IMR-90 (cell line): Measurements from ENCODE around the gene AXL. TPM values are rescaled to one million over a fixed set of nuclear protein-coding genes. Genes with fewer than 3 reads are reported as not detected.

ENCODE experiments used
- ATAC-seq: fragments of 200-7000 bp; cut with Tn5 transposase; 2 replicates; pipeline ENCODE4 v1.9.1; 2020; ENCODE audit warnings: low read depth, mild to moderate bottlenecking, moderate library complexity
- BruUV-seq: library from RNA; stranded (reverse); fragments of 400-500 nt; replicated peaks from 2 replicates; lab custom pipeline; 2021; lab: Mats Ljungman, UMichigan
- CTCF ChIA-PET: fragments of 300-600 bp; formaldehyde crosslinking; extraction: SDS; loops from one replicate; lab custom pipeline; 2021; ENCODE audit warnings: antibody characterized with exemption; lab: Yijun Ruan, JAX
- POLR2A ChIA-PET: fragments of 300-600 bp; sonication (Branson Sonifier 250); formaldehyde crosslinking; loops from one replicate; lab custom pipeline; 2022; ENCODE audit warnings: antibody characterized with exemption; ENCODE audit not compliant: unreplicated experiment; lab: Charles Lee
- DNase-seq: peaks from one replicate; pipeline ENCODE4 v3.0.0; 2013
- H2AFZ ChIP-seq: replicated peaks from 2 replicates; pipeline ENCODE3; 2013; ENCODE audit warnings: low read length, mild to moderate bottlenecking; ENCODE audit not compliant: poor library complexity
- H2AK5ac ChIP-seq: 2 replicates; pipeline ENCODE4 v1.6.1; 2013; ENCODE audit warnings: low read depth, low read length, inconsistent platforms
- H2AK9ac ChIP-seq: replicated peaks from 2 replicates; pipeline ENCODE3; 2013; ENCODE audit warnings: mild to moderate bottlenecking, low read depth, low read length, moderate library complexity; ENCODE audit not compliant: poor library complexity
- H2BK120ac ChIP-seq: 2 replicates; pipeline ENCODE4 v1.6.1; 2013; ENCODE audit warnings: low read depth, low read length, inconsistent platforms
- H2BK15ac ChIP-seq: 3 replicates; pipeline ENCODE4 v1.6.1; 2013; ENCODE audit warnings: low read depth, low read length, inconsistent platforms
- H2BK20ac ChIP-seq: 2 replicates; pipeline ENCODE4 v1.6.1; 2013; ENCODE audit warnings: low read depth, mild to moderate bottlenecking, inconsistent platforms, low read length, moderate library complexity
- H2BK5ac ChIP-seq: 2 replicates; pipeline ENCODE4 v1.6.1; 2013; ENCODE audit warnings: mild to moderate bottlenecking, low read depth, low read length, inconsistent platforms; ENCODE audit not compliant: poor library complexity, severe bottlenecking
- H3K14ac ChIP-seq: replicated peaks from 2 replicates; pipeline ENCODE4 v1.6.1; 2013; ENCODE audit warnings: low read depth, low read length, inconsistent platforms
- H3K18ac ChIP-seq: 2 replicates; pipeline ENCODE4 v1.6.1; 2013; ENCODE audit warnings: low read depth, low read length, control low read depth
- H3K23ac ChIP-seq: 2 replicates; pipeline ENCODE4 v1.6.1; 2013; ENCODE audit warnings: low read depth, low read length, inconsistent platforms
- H3K27ac ChIP-seq: 2 replicates; pipeline ENCODE4 v1.5.1; 2013; ENCODE audit warnings: mild to moderate bottlenecking, control low read depth, low read length; ENCODE audit not compliant: insufficient read depth
- H3K27me3 ChIP-seq: 2 replicates; pipeline ENCODE4 v1.6.1; 2013; ENCODE audit warnings: low read length; ENCODE audit not compliant: control insufficient read depth, insufficient read depth
- H3K36me3 ChIP-seq: 2 replicates; pipeline ENCODE4 v1.6.1; 2013; ENCODE audit warnings: low read length, mixed read lengths; ENCODE audit not compliant: control insufficient read depth, insufficient read depth
- H3K4ac ChIP-seq: 2 replicates; pipeline ENCODE4 v1.6.1; 2013; ENCODE audit warnings: low read depth, low read length, inconsistent platforms
- H3K4me1 ChIP-seq: 2 replicates; pipeline ENCODE4 v1.6.1; 2013; ENCODE audit warnings: low read length, mixed read lengths; ENCODE audit not compliant: control insufficient read depth, insufficient read depth
- H3K4me2 ChIP-seq: 2 replicates; pipeline ENCODE4 v1.6.1; 2013; ENCODE audit warnings: low read depth, mild to moderate bottlenecking, control low read depth, low read length, moderate library complexity
- H3K4me3 ChIP-seq: 2 replicates; pipeline ENCODE4 v1.5.1; 2013; ENCODE audit warnings: low read depth, mild to moderate bottlenecking, control low read depth, low read length, moderate library complexity; ENCODE audit not compliant: insufficient read depth
- H3K56ac ChIP-seq: 2 replicates; pipeline ENCODE4 v1.6.1; 2013; ENCODE audit warnings: low read length, inconsistent platforms; ENCODE audit not compliant: insufficient read depth; ENCODE audit errors: extremely low read depth
- H3K79me1 ChIP-seq, 2 experiments: 2 replicates each; pipeline ENCODE4 v1.6.1; 2013; ENCODE audit warnings: low read length in 2 of 2, inconsistent platforms in 1 of 2, low read depth in 1 of 2
- H3K9ac ChIP-seq: 2 replicates; pipeline ENCODE4 v1.6.1; 2013; ENCODE audit warnings: low read depth, low read length, control low read depth
- H3K9me1 ChIP-seq: 2 replicates; pipeline ENCODE4 v1.6.1; 2013; ENCODE audit warnings: low read length, inconsistent platforms; ENCODE audit not compliant: insufficient read depth
- H3K9me3 ChIP-seq: 2 replicates; pipeline ENCODE4 v1.6.1; 2013; ENCODE audit warnings: low read length; ENCODE audit not compliant: control insufficient read depth, insufficient read depth
- H4K20me1 ChIP-seq: 2 replicates; pipeline ENCODE4 v1.6.1; 2013; ENCODE audit warnings: low read length, inconsistent platforms; ENCODE audit not compliant: insufficient read depth
- H4K5ac ChIP-seq: 2 replicates; pipeline ENCODE4 v1.6.1; 2013; ENCODE audit warnings: mild to moderate bottlenecking, low read depth, low read length, control low read depth
- H4K8ac ChIP-seq, 2 experiments: 2 replicates each; pipeline ENCODE4 v1.6.1; 2013; ENCODE audit warnings: low read depth in 2 of 2, low read length in 2 of 2, control low read depth in 1 of 2, inconsistent platforms in 1 of 2
- H4K91ac ChIP-seq: 2 replicates; pipeline ENCODE4 v1.6.1; 2013; ENCODE audit warnings: low read depth, low read length, inconsistent platforms; ENCODE audit not compliant: insufficient read depth
- WGBS, 2 experiments: methylation state at CpG; one replicate each; pipeline versions ENCODE4 v1.1.5 to v1.1.7; 2013; ENCODE audit warnings: missing lambda C conversion rate in 2 of 2; ENCODE audit not compliant: insufficient read length in 1 of 2; ENCODE audit errors: extremely low coverage in 2 of 2; 5-methylcytosine and 5-hydroxymethylcytosine counted together
- dilution Hi-C: fragments of 300-500 bp; cut with HindIII; formaldehyde crosslinking; loops from one replicate; pipeline ENCODE4 v1.14.3; 2018; ENCODE audit warnings: low sequenced_read_pairs; ENCODE audit not compliant: unreplicated experiment
- in situ Hi-C: fragments of 300-500 bp; cut with MboI; formaldehyde crosslinking; loops from 3 replicates; pipeline ENCODE4 v1.14.3; 2019; ENCODE audit warnings: low sequenced_read_pairs, inconsistent platforms, mixed read lengths
- intact Hi-C: fragments of 100-400 bp; cut with micrococcal nuclease; formaldehyde crosslinking; loops from 2 replicates; pipeline ENCODE4 v1.10.0; 2022
- polyA plus RNA-seq, 3 experiments: library from polyadenylated mRNA; depleted of rRNA; stranded (reverse); fragments of >200 nt; gene quantifications; 2 replicates each; pipeline ENCODE4 v1.2.3, GENCODE V29; 2012; ENCODE audit warnings: low replicate concordance in 1 of 3
- total RNA-seq: library from RNA; depleted of rRNA; stranded (reverse); fragments of >200 nt; gene quantifications from 2 replicates; pipeline ENCODE4 v1.2.3, GENCODE V29; 2012
- TF ChIP-seq, protein P1 (sequence below): fragments of 150-350 bp; IDR thresholded peaks from 2 replicates; pipeline ENCODE4 v1.6.1; 2016; ENCODE audit warnings: low read depth, mild to moderate bottlenecking, low read length, moderate library complexity, borderline replicate concordance

Gene AXL
- total and polyA plus RNA-seq, 2 of the 4 experiments (the other 2 are of a cell fraction), result 212 to 466 TPM

DNA sequence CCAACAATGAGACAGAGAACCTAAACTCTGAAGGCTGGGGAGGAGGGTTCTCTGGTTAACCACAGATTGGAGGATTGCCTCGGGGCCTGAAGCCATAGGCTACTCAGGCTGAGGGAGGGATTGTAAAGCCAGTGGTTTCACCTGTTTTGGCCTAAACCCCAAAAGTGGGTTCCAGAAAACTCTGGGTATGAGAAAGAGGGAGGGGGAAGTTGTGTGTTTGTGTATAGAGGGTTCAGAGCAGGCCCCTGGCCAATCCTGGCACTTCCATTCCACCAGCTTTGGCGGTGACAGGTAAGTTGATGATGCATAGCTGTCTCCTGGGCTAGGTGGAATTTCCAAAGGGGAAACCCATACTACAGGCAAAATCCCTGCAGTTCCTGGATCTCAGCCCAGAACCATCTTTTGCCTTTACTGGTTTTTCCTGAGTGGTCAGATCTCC is 77.4 kb downstream of the AXL start:
- Histone ChIP-seq H2BK15ac (no peak overlapping the region), H3K4me1 (peaks cover 24% of the 10 kb centered on the region), H3K14ac (no peak overlapping the region), H4K91ac (no peak overlapping the region), H3K27me3 (no peaks in the 10 kb centered on the region), H3K9me1 (peaks cover 25% of the 10 kb centered on the region), H3K9me3 (no peaks in the 10 kb centered on the region), H4K8ac (no peak overlapping the region), H3K79me1 (peaks cover 56 to 85% of the 10 kb centered on the region in 2 experiments), H2AK9ac (no peak overlapping the region), H3K4ac (no peak overlapping the region), H3K18ac (no peak overlapping the region), H3K56ac (no peak overlapping the region), H4K20me1 (peaks cover 65% of the 10 kb centered on the region), H3K27ac (no peak overlapping the region), H3K4me3 (no peak overlapping the region), H2BK20ac (no peak overlapping the region), H3K23ac (no peak overlapping the region), H4K5ac (no peak overlapping the region), H3K36me3 (peaks cover 81% of the 10 kb centered on the region), H2AK5ac (no peak overlapping the region), H2AFZ (no peak overlapping the region), H2BK120ac (no peak overlapping the region), H2BK5ac (no peak overlapping the region), H3K9ac (no peak overlapping the region), H3K4me2 (no peak overlapping the region)
- POLR2A ChIA-PET, result no interaction called here
- TF ChIP-seq, protein P1, sequence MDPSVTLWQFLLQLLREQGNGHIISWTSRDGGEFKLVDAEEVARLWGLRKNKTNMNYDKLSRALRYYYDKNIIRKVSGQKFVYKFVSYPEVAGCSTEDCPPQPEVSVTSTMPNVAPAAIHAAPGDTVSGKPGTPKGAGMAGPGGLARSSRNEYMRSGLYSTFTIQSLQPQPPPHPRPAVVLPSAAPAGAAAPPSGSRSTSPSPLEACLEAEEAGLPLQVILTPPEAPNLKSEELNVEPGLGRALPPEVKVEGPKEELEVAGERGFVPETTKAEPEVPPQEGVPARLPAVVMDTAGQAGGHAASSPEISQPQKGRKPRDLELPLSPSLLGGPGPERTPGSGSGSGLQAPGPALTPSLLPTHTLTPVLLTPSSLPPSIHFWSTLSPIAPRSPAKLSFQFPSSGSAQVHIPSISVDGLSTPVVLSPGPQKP, result no peak
- intact Hi-C loops, result no loop called here
- no CpG with 5 or more reads among the region's 2 CpGs for WGBS, 2 experiments
- in situ Hi-C loops, result no loop called here
- dilution Hi-C loops, result no loop called here
- CTCF ChIA-PET, result no interaction called here
- no TSS peak for BruUV-seq
- ATAC-seq (no peak), DNase-seq (no peak)
